DND-41 (cell line): ENCODE data around the gene GREM2.

ENCODE experiments used
- CTCF ChIP-seq: IDR thresholded peaks from 2 replicates; pipeline ENCODE4 v1.5.1; 2012; ENCODE audit warnings: borderline replicate concordance, low read length, moderate library complexity, mild to moderate bottlenecking; ENCODE audit not compliant: poor library complexity, severe bottlenecking; ENCODE audit errors: extremely low read depth
- EZH2 ChIP-seq: IDR thresholded peaks from 3 replicates; pipeline ENCODE4 v1.6.1; 2012; ENCODE audit warnings: borderline replicate concordance, low read depth, mild to moderate bottlenecking, moderate library complexity, low read length, inconsistent platforms; ENCODE audit not compliant: severe bottlenecking

- no peak for TF ChIP-seq CTCF
- no peak for TF ChIP-seq EZH2
Measured at GRCh38 chr1:240497908-240498307, 114.0 kb downstream of the GREM2 start.
